Mesangial cell (primary cell): ENCODE data around the gene GSDMA. TPM values are rescaled to one million over a fixed set of nuclear protein-coding genes. Genes with fewer than 3 reads are reported as not detected.

Experiments used
- total RNA-seq: library from RNA; depleted of rRNA; stranded (reverse); fragments of >200 nt; gene quantifications from 2 replicates; pipeline ENCODE4 v1.2.3, GENCODE V29; 2015

GSDMA gene
- not detected in 2 replicates for total RNA-seq

GRCh38 chr17:39962642-39963220, at the start of gene GSDMA:
GSDMA (plus strand) TSS chr17:39963004; CDS start chr17:39965688, 2,684 bp downstream.

GRCh38 chr17:39927101-39927928, 35.5 kb upstream of the GSDMA start, which contains the start of the genes LRRC3C and ORMDL3:
LRRC3C (plus strand) TSS chr17:39927732; CDS start chr17:39941524, 13,792 bp downstream.
ORMDL3 (minus strand) TSS chr17:39927601; CDS start chr17:39924203, 3,398 bp downstream.

GRCh38 chr17:39980351-39981206, 17.8 kb downstream of the GSDMA start, which contains the start of gene PSMD3:
PSMD3 (plus strand) TSS chr17:39980807; CDS start chr17:39980971, 164 bp downstream.

GRCh38 chr17:40015005-40015997, 52.5 kb downstream of the GSDMA start, which contains the start of gene CSF3:
CSF3 (plus strand) TSS chr17:40015440; CDS start chr17:40015475, 35 bp downstream.

Other genes starting within 250 kb of the GSDMA start
- gene MIEN1, start 232.5 kb upstream of the GSDMA start, total RNA-seq: 40.1 and 55.7 TPM in 2 replicates
- gene GRB7, start 225.1 kb upstream of the GSDMA start, total RNA-seq: 11.4 and 31.8 TPM in 2 replicates
- gene IKZF3, start 98.7 kb upstream of the GSDMA start, total RNA-seq: not detected in 2 replicates
- gene ZPBP2, start 94.8 kb upstream of the GSDMA start, total RNA-seq: not detected in 2 replicates
- 0.65 and 1.1 TPM in 2 replicates for gene GSDMB, start 44.4 kb upstream of the GSDMA start, total RNA-seq
- 34.9 and 39.0 TPM in 2 replicates for gene ORMDL3, start 35.4 kb upstream of the GSDMA start, total RNA-seq
- 0.13 TPM in 1 of 2 replicates, not detected in the other for gene LRRC3C, start 35.3 kb upstream of the GSDMA start, total RNA-seq
- gene PSMD3, start 17.8 kb downstream of the GSDMA start, total RNA-seq: 120 and 196 TPM in 2 replicates
- not detected in 2 replicates for gene CSF3, start 52.4 kb downstream of the GSDMA start, total RNA-seq
- 93.0 and 95.7 TPM in 2 replicates for gene MED24, start 91.4 kb downstream of the GSDMA start, total RNA-seq
- gene THRA, start 100.0 kb downstream of the GSDMA start, total RNA-seq: 9.5 and 27.9 TPM in 2 replicates
- gene NR1D1, start 137.6 kb downstream of the GSDMA start, total RNA-seq: 2.1 and 4.6 TPM in 2 replicates
- gene MSL1, start 159.0 kb downstream of the GSDMA start, total RNA-seq: 32.4 and 34.4 TPM in 2 replicates
- gene CASC3, start 177.5 kb downstream of the GSDMA start, total RNA-seq: 24.2 and 26.6 TPM in 2 replicates
- gene RAPGEFL1, start 214.5 kb downstream of the GSDMA start, total RNA-seq: 1.8 and 3.4 TPM in 2 replicates